Endothelial cell of umbilical vein (primary cell): Measurements from ENCODE around the gene AK8.
A peak's percentile ranks its signal among the peaks of the same experiment; 100 is the strongest.

Experiments
- CTCF ChIP-seq, 2 donors: IDR thresholded peaks; 1 replicate in 1 of 2; 2 replicates in 1 of 2; pipeline ENCODE4 v1.5.1; 2011; ENCODE audit warnings: low read length in 2 of 2, mild to moderate bottlenecking in 2 of 2, moderate library complexity in 2 of 2, control low read depth in 1 of 2, inconsistent platforms in 1 of 2, low read depth in 1 of 2; ENCODE audit not compliant: insufficient read depth in 1 of 2; ENCODE audit errors: extremely low read depth in 1 of 2
- EZH2 ChIP-seq: IDR thresholded peaks from 2 replicates; pipeline ENCODE4 v1.6.1; 2012; ENCODE audit warnings: borderline replicate concordance, low read depth, mild to moderate bottlenecking, moderate library complexity, low read length, inconsistent platforms; ENCODE audit not compliant: severe bottlenecking
- MAX ChIP-seq: IDR thresholded peaks from 2 replicates; pipeline ENCODE4 v1.6.1; 2011; ENCODE audit not compliant: insufficient read depth, insufficient read length

GRCh38 chr9:132768932-132769905 lies 108.9 kb downstream of the AK8 start:
- peak; percentile 31 to 55 for TF ChIP-seq CTCF (IDR thresholded peaks at IDR 0.05; ENCODE audit: extremely low read depth in 1 of 2, insufficient read depth in 1 of 2, low read depth in 1 of 2, low read length in 2 of 2)
- no peak for TF ChIP-seq EZH2
- no peak for TF ChIP-seq MAX
